ENCODE data around the gene MEGF10. TPM values are rescaled to one million over a fixed set of nuclear protein-coding genes. Genes with fewer than 3 reads are reported as not detected.

Gene MEGF10
- total RNA-seq, 2 experiments from 2014 or later, result not detected

GRCh38 chr5:127335381-127335780 lies 44.8 kb downstream of the MEGF10 start:
- Histone ChIP-seq H3K9me3 (ENCODE audit: low read length) (no peaks in the 10 kb centered on the region), H4K20me1 (ENCODE audit: insufficient read depth, low read length) (no peaks in the 10 kb centered on the region), H3K27ac (ENCODE audit: low read depth, low read length, poor library complexity, severe bottlenecking) (no peak overlapping the region), H3K9me2 (ENCODE audit: insufficient read depth, low read length) (no peaks in the 10 kb centered on the region), H3K36me3 (ENCODE audit: insufficient read depth, low read length) (no peaks in the 10 kb centered on the region), H3K4me2 (ENCODE audit: low read length) (no peak overlapping the region), H3K79me2 (ENCODE audit: insufficient read depth, low read depth, low read length) (no peaks in the 10 kb centered on the region), H2AFZ (ENCODE audit: low read length) (no peak overlapping the region), H3K4me3 (ENCODE audit: low read depth, low read length, poor library complexity, severe bottlenecking) (no peak overlapping the region), H3K4me1 (ENCODE audit: insufficient read depth, low read length, poor library complexity, severe bottlenecking) (no peaks in the 10 kb centered on the region)
- TF ChIP-seq CTCF (conservative IDR thresholded peaks at IDR 0.05; ENCODE audit: low read length), result no peak
- TF ChIP-seq EZH2phosphoT487 (IDR thresholded peaks at IDR 0.05; ENCODE audit: borderline replicate concordance, low read depth, low read length), result no peak
- BruUV-seq (replicated peaks), result no TSS peak
- no peak for DNase-seq (ENCODE audit: low spot score)
- ChIA-PET CTCF (ENCODE audit: unreplicated experiment) (no interaction called here), POLR2A (interaction anchor here (0.6 kb wide), 2 partner anchors 94 to 104 kb away, joined by 3 read pairs; no protein-coding TSS in a partner anchor)
- intact Hi-C loops (cut with micrococcal nuclease; ENCODE audit: unreplicated experiment), result no loop called here

GRCh38 chr5:127337876-127338275 lies 47.3 kb downstream of the MEGF10 start:
- BruUV-seq (replicated peaks), result no TSS peak
- no peak overlapping the region for H3K4me2 ChIP-seq (ENCODE audit: low read length)
- no peak overlapping the region for H3K4me3 ChIP-seq (ENCODE audit: low read depth, low read length, poor library complexity, severe bottlenecking)
- no peaks in the 10 kb centered on the region for H3K9me2 ChIP-seq (ENCODE audit: insufficient read depth, low read length)
- no peaks in the 10 kb centered on the region for H3K9me3 ChIP-seq (ENCODE audit: low read length)
- H3K79me2 ChIP-seq (ENCODE audit: insufficient read depth, low read depth, low read length), result no peaks in the 10 kb centered on the region
- no peaks in the 10 kb centered on the region for H3K36me3 ChIP-seq (ENCODE audit: insufficient read depth, low read length)
- H2AFZ ChIP-seq (ENCODE audit: low read length), result no peak overlapping the region
- ChIA-PET CTCF (ENCODE audit: unreplicated experiment) (no interaction called here), POLR2A (no interaction called here)
- no peaks in the 10 kb centered on the region for H3K4me1 ChIP-seq (ENCODE audit: insufficient read depth, low read length, poor library complexity, severe bottlenecking)
- H3K27ac ChIP-seq (ENCODE audit: low read depth, low read length, poor library complexity, severe bottlenecking), result no peak overlapping the region
- intact Hi-C loops (cut with micrococcal nuclease; ENCODE audit: unreplicated experiment), result no loop called here
- no peaks in the 10 kb centered on the region for H4K20me1 ChIP-seq (ENCODE audit: insufficient read depth, low read length)
- no peak for TF ChIP-seq EZH2phosphoT487 (IDR thresholded peaks at IDR 0.05; ENCODE audit: borderline replicate concordance, low read depth, low read length)
- no peak for DNase-seq (ENCODE audit: low spot score)

- Histone ChIP-seq H3K4me3 (ENCODE audit: low read depth, low read length, poor library complexity, severe bottlenecking) (no peak overlapping the region), H2AFZ (ENCODE audit: low read length) (no peak overlapping the region), H3K79me2 (ENCODE audit: insufficient read depth, low read depth, low read length) (no peaks in the 10 kb centered on the region), H3K9me2 (ENCODE audit: insufficient read depth, low read length) (no peaks in the 10 kb centered on the region), H3K4me1 (ENCODE audit: insufficient read depth, low read length, poor library complexity, severe bottlenecking) (no peaks in the 10 kb centered on the region), H3K27ac (ENCODE audit: low read depth, low read length, poor library complexity, severe bottlenecking) (no peak overlapping the region), H4K20me1 (ENCODE audit: insufficient read depth, low read length) (no peaks in the 10 kb centered on the region), H3K36me3 (ENCODE audit: insufficient read depth, low read length) (no peaks in the 10 kb centered on the region), H3K4me2 (ENCODE audit: low read length) (no peak overlapping the region), H3K9me3 (ENCODE audit: low read length) (no peaks in the 10 kb centered on the region)
- no peak for DNase-seq (ENCODE audit: low spot score)
- BruUV-seq (replicated peaks), result no TSS peak
- POLR2A ChIA-PET, result no interaction called here
- intact Hi-C loops (cut with micrococcal nuclease; ENCODE audit: unreplicated experiment), result no loop called here
- CTCF ChIA-PET (ENCODE audit: unreplicated experiment), result no interaction called here
- no peak for TF ChIP-seq CTCF (conservative IDR thresholded peaks at IDR 0.05; ENCODE audit: low read length)
- TF ChIP-seq EZH2phosphoT487 (IDR thresholded peaks at IDR 0.05; ENCODE audit: borderline replicate concordance, low read depth, low read length), result no peak
Observed at GRCh38 chr5:127338501-127338900, 47.9 kb downstream of the MEGF10 start.

All from OCI-LY7 (cell line).